Measurements from ENCODE around the gene CARS2.

The CARS2 gene

GRCh38 chr13:110712849-110713641 lies 7.1 kb upstream of the CARS2 start:
- no peaks in the 10 kb centered on the region for H3K9me3 ChIP-seq (ENCODE audit: control insufficient read depth, insufficient read depth, low read depth, low read length)
- no peaks in the 10 kb centered on the region for H3K36me3 ChIP-seq (ENCODE audit: control insufficient read depth in 2 of 2, insufficient read depth in 1 of 2, low read length in 2 of 2)
- POLR2A ChIA-PET, result interaction anchor here (0.6 to 1.6 kb wide), 10 partner anchors 10 to 202 kb away, joined by 3 to 12 read pairs (median 3); partner anchors contain the start of genes ANKRD10 and NAXD
- CTCF ChIA-PET, result interaction anchor here (1.4 kb wide), 1 partner anchor 257 kb away, joined by 3 read pairs; no protein-coding TSS in a partner anchor
- peak overlapping the region; percentile 96 for H3K4me3 ChIP-seq (ENCODE audit: low read depth, low read length)
- H3K27ac ChIP-seq (ENCODE audit: extremely low read depth, low read depth, low read length), result peak overlapping the region; percentile 77
- peaks cover 2% of the 10 kb centered on the region; the same call in 1 of the 2 replicates for H3K4me1 ChIP-seq (ENCODE audit: control insufficient read depth, insufficient read depth, low read length)
- TF ChIP-seq BCL11B (tag by site-specific recombination; IDR thresholded peaks at IDR 0.05; ENCODE audit: low read depth) (peak; percentile 93), KLF9 (tag by site-specific recombination; IDR thresholded peaks at IDR 0.05; ENCODE audit: low read depth) (peak; percentile 97), ZNF596 (tag by site-specific recombination; IDR thresholded peaks at IDR 0.05) (no peak), ZBTB8A (tag by site-specific recombination; IDR thresholded peaks at IDR 0.05) (peak; percentile 70), MEIS1 (CRISPR knock-in tag; IDR thresholded peaks at IDR 0.05; ENCODE audit: borderline replicate concordance) (no peak), ZSCAN23 (tag by site-specific recombination; IDR thresholded peaks at IDR 0.05) (0 out of 2 replicates have a peak, but pooled peaks have one; percentile 30), YY1 (tag by site-specific recombination; IDR thresholded peaks at IDR 0.05) (no peak), ZNF654 (tag by site-specific recombination; IDR thresholded peaks at IDR 0.05; ENCODE audit: low read depth) (no peak), ZNF302 (tag by site-specific recombination; IDR thresholded peaks at IDR 0.05; ENCODE audit: low read depth) (no peak), ZNF529 (tag by site-specific recombination; IDR thresholded peaks at IDR 0.05; ENCODE audit: insufficient replicate concordance) (no peak), ZNF777 (tag by site-specific recombination; IDR thresholded peaks at IDR 0.05; ENCODE audit: borderline replicate concordance) (no peak), PRDM1 (tag by site-specific recombination; IDR thresholded peaks at IDR 0.05) (no peak), ZFHX2 (tag by site-specific recombination; conservative IDR thresholded peaks at IDR 0.05) (peak; percentile 34; the same call in 1 of the 2 replicates), ZBTB21 (tag by site-specific recombination; IDR thresholded peaks at IDR 0.05) (no peak), HOXA7 (CRISPR knock-in tag; IDR thresholded peaks at IDR 0.05; ENCODE audit: borderline replicate concordance) (no peak), ZSCAN5A (tag by site-specific recombination; IDR thresholded peaks at IDR 0.05) (peak; percentile 81; the same call in 1 of the 2 replicates), ZNF629 (tag by site-specific recombination; IDR thresholded peaks at IDR 0.05) (peak; percentile 62), KLF7 (tag by site-specific recombination; IDR thresholded peaks at IDR 0.05; ENCODE audit: borderline replicate concordance) (peak; percentile 87), ZNF621 (tag by site-specific recombination; IDR thresholded peaks at IDR 0.05) (no peak), ZNF26 (tag by site-specific recombination; IDR thresholded peaks at IDR 0.05) (no peak), ZNF274 (IDR thresholded peaks at IDR 0.05; ENCODE audit: low read length) (no peak), ZNF274 (tag by site-specific recombination; IDR thresholded peaks at IDR 0.05; ENCODE audit: borderline replicate concordance) (no peak), KLF16 (tag by site-specific recombination; IDR thresholded peaks at IDR 0.05) (no peak), ZNF184 (tag by site-specific recombination; IDR thresholded peaks at IDR 0.05) (peak; percentile 59), ZBTB17 (tag by site-specific recombination; IDR thresholded peaks at IDR 0.05) (no peak; the same call in 1 of the 2 replicates), ZNF544 (tag by site-specific recombination; IDR thresholded peaks at IDR 0.05) (no peak), ZNF585B (tag by site-specific recombination; IDR thresholded peaks at IDR 0.05) (no peak), ZNF610 (tag by site-specific recombination; IDR thresholded peaks at IDR 0.05; ENCODE audit: borderline replicate concordance) (peak; percentile 82; the same call in 1 of the 2 replicates), ZNF114 (tag by site-specific recombination; IDR thresholded peaks at IDR 0.05) (no peak), ZNF37A (tag by site-specific recombination; IDR thresholded peaks at IDR 0.05) (no peak), ZNF202 (tag by site-specific recombination; IDR thresholded peaks at IDR 0.05; ENCODE audit: borderline replicate concordance) (no peak), ZSCAN16 (tag by site-specific recombination; IDR thresholded peaks at IDR 0.05) (no peak), ZNF473 (tag by site-specific recombination; IDR thresholded peaks at IDR 0.05) (no peak)
- TF ChIP-seq, protein P1, sequence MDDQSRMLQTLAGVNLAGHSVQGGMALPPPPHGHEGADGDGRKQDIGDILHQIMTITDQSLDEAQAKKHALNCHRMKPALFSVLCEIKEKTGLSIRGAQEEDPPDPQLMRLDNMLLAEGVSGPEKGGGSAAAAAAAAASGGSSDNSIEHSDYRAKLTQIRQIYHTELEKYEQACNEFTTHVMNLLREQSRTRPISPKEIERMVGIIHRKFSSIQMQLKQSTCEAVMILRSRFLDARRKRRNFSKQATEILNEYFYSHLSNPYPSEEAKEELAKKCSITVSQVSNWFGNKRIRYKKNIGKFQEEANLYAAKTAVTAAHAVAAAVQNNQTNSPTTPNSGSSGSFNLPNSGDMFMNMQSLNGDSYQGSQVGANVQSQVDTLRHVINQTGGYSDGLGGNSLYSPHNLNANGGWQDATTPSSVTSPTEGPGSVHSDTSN (CRISPR knock-in tag; IDR thresholded peaks at IDR 0.05), result no peak; the same call in 1 of the 2 replicates

Measured in HEK293 (cell line).